HCT116 (cell line): ENCODE measurements around the gene IFITM1. TPM values are rescaled to one million over a fixed set of nuclear protein-coding genes. Genes with fewer than 3 reads are reported as not detected.

Experiments used
- ATAC-seq: fragments of 200-7000 bp; cut with Tn5 transposase; 2 replicates; pipeline ENCODE4 v1.9.1; 2020; ENCODE audit warnings: mild to moderate bottlenecking, moderate library complexity
- BruUV-seq: library from RNA; stranded (reverse); fragments of 400-500 nt; replicated peaks from 2 replicates; lab custom pipeline; 2021; lab: Mats Ljungman, UMichigan
- CTCF ChIA-PET: fragments of 300-600 bp; sonication (Branson Sonifier 250); formaldehyde crosslinking; loops from one replicate; lab custom pipeline; 2021; ENCODE audit warnings: antibody characterized with exemption; lab: Charles Lee
- POLR2A ChIA-PET: fragments of 300-600, 350-600 bp; sonication (Branson Sonifier 250); formaldehyde crosslinking; loops from one replicate; lab custom pipeline; 2021; ENCODE audit warnings: antibody characterized with exemption; lab: Charles Lee
- RAD21 ChIA-PET, 2 experiments: fragments of 300-600 bp; sonication (Branson Sonifier 250); formaldehyde crosslinking; loops; one replicate each; lab custom pipeline; 2023; ENCODE audit warnings: low total read pairs in 2 of 2; ENCODE audit not compliant: uncharacterized antibody in 2 of 2, unreplicated experiment in 2 of 2, low non-redundant PET in 1 of 2; lab: Charles Lee
- DNase-seq: peaks from one replicate; pipeline ENCODE4 v3.0.0-alpha.2; 2010; ENCODE audit warnings: low read depth, low spot score
- H2AFZ ChIP-seq: fragments of 200-600 bp; shearing (Covaris generic), sonication (generic); 2 replicates; pipeline ENCODE4 v1.6.1; 2017; ENCODE audit warnings: low read depth, mixed run types, mixed read lengths, antibody characterized with exemption, low read length; ENCODE audit not compliant: poor library complexity, severe bottlenecking
- H3K27ac ChIP-seq: 2 replicates; pipeline ENCODE4 v1.5.1; 2012; ENCODE audit warnings: low read depth, low read length
- H3K27me3 ChIP-seq: fragments of 200-600 bp; sonication (generic); 2 replicates; pipeline ENCODE4 v1.6.1; 2016; ENCODE audit warnings: mixed run types, low read length, mixed read lengths; ENCODE audit not compliant: insufficient read depth
- H3K36me3 ChIP-seq, 2 experiments: fragments of 200-500 bp in 1 of 2; fragments of 200-600 bp in 1 of 2; sonication (Bioruptor generic) in 1 of 2; sonication (generic) in 1 of 2; 2 replicates each; pipeline versions ENCODE4 v1.5.1 to v1.6.1; 2014 to 2016; ENCODE audit warnings: low read length in 2 of 2, inconsistent platforms in 1 of 2, mixed read lengths in 1 of 2, mixed run types in 1 of 2; ENCODE audit not compliant: insufficient read depth in 2 of 2, control insufficient read depth in 1 of 2
- H3K4me1 ChIP-seq, 2 experiments: fragments of 200-600 bp in 1 of 2; sonication (generic) in 1 of 2; 2 replicates each; pipeline versions ENCODE4 v1.5.1 to v1.6.1; 2012 to 2017; ENCODE audit warnings: low read length in 2 of 2, inconsistent platforms in 1 of 2, mild to moderate bottlenecking in 1 of 2, mixed read lengths in 1 of 2, mixed run types in 1 of 2, moderate library complexity in 1 of 2; ENCODE audit not compliant: insufficient read depth in 2 of 2, control insufficient read depth in 1 of 2
- H3K4me2 ChIP-seq: fragments of 200-600 bp; sonication (generic); 2 replicates; pipeline ENCODE4 v1.6.1; 2017; ENCODE audit warnings: mixed run types, low read length, mixed read lengths
- H3K4me3 ChIP-seq, 2 experiments: fragments of 200-600 bp in 1 of 2; sonication (generic) in 1 of 2; replicated peaks in 1 of 2; 2 replicates each; pipeline ENCODE4 v1.5.1; 2011 to 2016; ENCODE audit warnings: low read length in 2 of 2, control low read depth in 1 of 2, low read depth in 1 of 2, mild to moderate bottlenecking in 1 of 2, mixed read lengths in 1 of 2, mixed run types in 1 of 2
- H3K79me2 ChIP-seq: fragments of 200-600 bp; sonication (generic); 2 replicates; pipeline ENCODE4 v1.6.1; 2017; ENCODE audit warnings: mild to moderate bottlenecking, mixed run types, low read length, moderate library complexity, mixed read lengths; ENCODE audit not compliant: insufficient read depth
- H3K9ac ChIP-seq: fragments of 200-600 bp; sonication (generic); 2 replicates; pipeline ENCODE4 v1.6.1; 2016; ENCODE audit warnings: low read length, mixed read lengths
- H3K9me2 ChIP-seq: fragments of 200-600 bp; sonication (generic), shearing (Covaris generic); 2 replicates; pipeline ENCODE4 v1.6.1; 2017; ENCODE audit warnings: mixed run types, mild to moderate bottlenecking, moderate library complexity; ENCODE audit not compliant: insufficient read depth
- H3K9me3 ChIP-seq, 2 experiments: fragments of 200-500 bp in 1 of 2; fragments of 200-600 bp in 1 of 2; sonication (Bioruptor generic) in 1 of 2; sonication (generic) in 1 of 2; 2 replicates each; pipeline ENCODE4 v1.6.1; 2014 to 2017; ENCODE audit warnings: low read length in 2 of 2, mixed read lengths in 2 of 2, inconsistent platforms in 1 of 2, low read depth in 1 of 2, mild to moderate bottlenecking in 1 of 2, mixed run types in 1 of 2, moderate library complexity in 1 of 2; ENCODE audit not compliant: control insufficient read depth in 1 of 2, insufficient read depth in 1 of 2
- H4K20me1 ChIP-seq: fragments of 200-600 bp; sonication (generic), shearing (Covaris generic); 2 replicates; pipeline ENCODE4 v1.6.1; 2017; ENCODE audit warnings: mixed run types, mild to moderate bottlenecking, moderate library complexity; ENCODE audit not compliant: insufficient read depth
- ATF3 ChIP-seq: IDR thresholded peaks from 2 replicates; pipeline ENCODE4 v1.6.1; 2012
- CEBPB ChIP-seq: IDR thresholded peaks from 2 replicates; pipeline ENCODE4 v1.6.1; 2012; ENCODE audit warnings: low read depth
- CTCF ChIP-seq, 3 experiments: fragments of 200-600 bp in 1 of 3; sonication (generic) in 1 of 3; IDR thresholded peaks in 2 of 3; conservative IDR thresholded peaks in 1 of 3; 2 replicates each; pipeline ENCODE4 v1.5.1; 2012 to 2017; ENCODE audit warnings: low read depth in 2 of 3, low read length in 2 of 3, antibody characterized with exemption in 1 of 3, borderline replicate concordance in 1 of 3, control low read depth in 1 of 3, mild to moderate bottlenecking in 1 of 3, mixed read lengths in 1 of 3, mixed run types in 1 of 3, moderate library complexity in 1 of 3; ENCODE audit not compliant: insufficient read depth in 1 of 3
- ELF1 ChIP-seq: IDR thresholded peaks from 2 replicates; pipeline ENCODE4 v1.6.1; 2012; ENCODE audit warnings: low read depth, borderline replicate concordance
- EZH2phosphoT487 ChIP-seq: fragments of 200-600 bp; IDR thresholded peaks from 2 replicates; pipeline ENCODE4 v1.6.1; 2018; ENCODE audit warnings: antibody characterized with exemption, borderline replicate concordance
- FOSL1 ChIP-seq: IDR thresholded peaks from 2 replicates; pipeline ENCODE4 v1.6.1; 2012; ENCODE audit warnings: low read depth
- JUND ChIP-seq: IDR thresholded peaks from 2 replicates; pipeline ENCODE4 v1.6.1; 2012
- MAX ChIP-seq: IDR thresholded peaks from 2 replicates; pipeline ENCODE4 v1.6.1; 2012
- REST ChIP-seq: IDR thresholded peaks from 2 replicates; pipeline ENCODE4 v1.6.1; 2012; ENCODE audit warnings: low read depth
- SIN3A ChIP-seq: IDR thresholded peaks from 2 replicates; pipeline ENCODE4 v1.6.1; 2012; ENCODE audit warnings: low read depth
- SP1 ChIP-seq: IDR thresholded peaks from 2 replicates; pipeline ENCODE4 v1.6.1; 2012; ENCODE audit warnings: low read depth
- TCF7L2 ChIP-seq: IDR thresholded peaks from 2 replicates; pipeline ENCODE4 v1.7.0; 2011; ENCODE audit warnings: borderline replicate concordance, inconsistent platforms; ENCODE audit not compliant: insufficient read depth, insufficient read length; ENCODE audit errors: extremely low read depth
- YY1 ChIP-seq: IDR thresholded peaks from 2 replicates; pipeline ENCODE4 v1.6.1; 2011; ENCODE audit warnings: low read length, low read depth, moderate library complexity, mild to moderate bottlenecking; ENCODE audit not compliant: insufficient replicate concordance; ENCODE audit errors: extremely low read depth
- ZFX ChIP-seq: fragments of 450-650 bp; IDR thresholded peaks from 2 replicates; pipeline ENCODE4 v1.6.1; 2017
- intact Hi-C: fragments of 100-400 bp; cut with micrococcal nuclease; formaldehyde crosslinking; loops from 2 replicates; pipeline ENCODE4 v1.10.0; 2022
- total RNA-seq: library from RNA; stranded (reverse); gene quantifications from one replicate; pipeline ENCODE4 v1.2.1, GENCODE V29; 2021; ENCODE audit not compliant: unreplicated experiment

Gene IFITM1
- total RNA-seq, 1 experiment from 2014 or later, result 6.1 TPM

- no peaks in the 10 kb centered on the region for H4K20me1 ChIP-seq
- peaks cover under 1 to 5% of the 10 kb centered on the region in 2 experiments; a peak in 2 of 4 replicates for H3K4me1 ChIP-seq
- DNase-seq (no peak), ATAC-seq (no peak)
- no peaks in the 10 kb centered on the region for H3K9me3 ChIP-seq
- H3K4me3 ChIP-seq, result no peak overlapping the region
- BruUV-seq, result no TSS peak
- H3K27ac ChIP-seq, result no peak overlapping the region
- no peaks in the 10 kb centered on the region for H3K27me3 ChIP-seq
- H3K36me3 ChIP-seq, result peaks cover 0 to 5% of the 10 kb centered on the region in 2 experiments; a peak in 3 of 4 replicates
- H2AFZ ChIP-seq, result no peak overlapping the region
- ChIA-PET POLR2A (no interaction called here), CTCF (no interaction called here), RAD21 (no interaction called here)
- intact Hi-C loops, result no loop called here
- H3K9ac ChIP-seq, result no peak overlapping the region
- no peak overlapping the region for H3K4me2 ChIP-seq
- no peaks in the 10 kb centered on the region for H3K9me2 ChIP-seq
- no peaks in the 10 kb centered on the region for H3K79me2 ChIP-seq
- TF ChIP-seq SIN3A, result no peak
- TF ChIP-seq CEBPB, result no peak
- TF ChIP-seq CTCF (IDR thresholded peaks at IDR 0.05 in 2 of 3, conservative IDR thresholded peaks at IDR 0.05 in 1 of 3; ENCODE audit: borderline replicate concordance in 1 of 3, insufficient read depth in 1 of 3, low read depth in 2 of 3, low read length in 2 of 3), result no peak
- no peak for TF ChIP-seq TCF7L2
- TF ChIP-seq FOSL1, result no peak
- no peak for TF ChIP-seq YY1
- no peak for TF ChIP-seq SP1
- no peak for TF ChIP-seq ELF1
- no peak for TF ChIP-seq JUND
- TF ChIP-seq ZFX, result no peak
- TF ChIP-seq MAX, result no peak
- no peak for TF ChIP-seq ATF3
- no peak for TF ChIP-seq EZH2phosphoT487
- TF ChIP-seq REST, result no peak
Observed at GRCh38 chr11:294780-295179, 19.1 kb upstream of the IFITM1 start.
